GM23338 (cell line): ENCODE measurements around the gene SBK1. TPM values are rescaled to one million over a fixed set of nuclear protein-coding genes. Genes with fewer than 3 reads are reported as not detected.

Experiments
- ATAC-seq: fragments of 200-7000 bp; cut with Tn5 transposase; 3 replicates; pipeline ENCODE4 v1.9.1; 2020
- DNase-seq: peaks from one replicate; pipeline ENCODE4 v3.0.0-alpha.2; 2015; ENCODE audit warnings: low spot score
- H2AFZ ChIP-seq: fragments of 200-600 bp; sonication (generic); 2 replicates; pipeline ENCODE4 v1.8.0; 2016; ENCODE audit warnings: antibody characterized with exemption, mild to moderate bottlenecking, moderate library complexity
- H3F3A ChIP-seq: fragments of 200-600 bp; sonication (generic); replicated peaks from 2 replicates; pipeline ENCODE4 v1.8.0; 2017; ENCODE audit warnings: antibody characterized with exemption, mixed run types, low read depth
- H3K27ac ChIP-seq: fragments of 200-600 bp; sonication (generic); 2 replicates; pipeline ENCODE4 v1.6.1; 2016; ENCODE audit warnings: low read depth
- H3K27me3 ChIP-seq: fragments of 200-600 bp; sonication (generic); 2 replicates; pipeline ENCODE4 v1.8.0; 2016; ENCODE audit warnings: mild to moderate bottlenecking, mixed run types, moderate library complexity; ENCODE audit not compliant: insufficient read depth
- H3K36me3 ChIP-seq: fragments of 200-600 bp; sonication (generic); 2 replicates; pipeline ENCODE4 v1.8.0; 2016; ENCODE audit warnings: mild to moderate bottlenecking; ENCODE audit not compliant: insufficient read depth
- H3K4me1 ChIP-seq: fragments of 200-600 bp; sonication (generic); 2 replicates; pipeline ENCODE4 v1.8.0; 2016; ENCODE audit warnings: mild to moderate bottlenecking, moderate library complexity; ENCODE audit not compliant: insufficient read depth
- H3K4me2 ChIP-seq: fragments of 200-600 bp; sonication (generic); 2 replicates; pipeline ENCODE4 v1.7.1; 2017; ENCODE audit warnings: mixed run types
- H3K4me3 ChIP-seq: fragments of 200-600 bp; sonication (generic); 2 replicates; pipeline ENCODE4 v1.6.1; 2016; ENCODE audit warnings: mixed run types
- H3K79me2 ChIP-seq: fragments of 200-600 bp; sonication (generic); replicated peaks from 2 replicates; pipeline ENCODE4 v1.8.0; 2017; ENCODE audit warnings: mild to moderate bottlenecking; ENCODE audit not compliant: insufficient read depth
- H3K9me2 ChIP-seq: fragments of 200-600 bp; sonication (generic); 2 replicates; pipeline ENCODE4 v1.8.0; 2017; ENCODE audit not compliant: insufficient read depth
- H4K20me1 ChIP-seq: fragments of 200-600 bp; sonication (generic); replicated peaks from 2 replicates; pipeline ENCODE4 v1.8.0; 2017; ENCODE audit warnings: mild to moderate bottlenecking; ENCODE audit not compliant: insufficient read depth
- H3K27ac Mint-ChIP-seq: 2 replicates; pipeline ENCODE4 v1.8.0; 2020; ENCODE audit warnings: inconsistent platforms, mild to moderate bottlenecking, moderate library complexity, mixed read lengths
- H3K27me3 Mint-ChIP-seq: 3 replicates; pipeline ENCODE4 v1.8.0; 2022; ENCODE audit warnings: low read depth, mild to moderate bottlenecking, moderate library complexity, mixed read lengths, inconsistent platforms; ENCODE audit not compliant: insufficient read depth, poor library complexity
- H3K36me3 Mint-ChIP-seq: 3 replicates; pipeline ENCODE4 v1.8.0; 2021; ENCODE audit warnings: low read depth, mild to moderate bottlenecking, inconsistent platforms, moderate library complexity, mixed read lengths
- H3K4me1 Mint-ChIP-seq: 3 replicates; pipeline ENCODE4 v1.8.0; 2020; ENCODE audit warnings: mild to moderate bottlenecking, inconsistent platforms, mixed read lengths
- H3K4me3 Mint-ChIP-seq: 3 replicates; pipeline ENCODE4 v1.8.0; 2021; ENCODE audit warnings: moderate library complexity, mild to moderate bottlenecking, inconsistent platforms, mixed read lengths
- H3K9me3 Mint-ChIP-seq: 3 replicates; pipeline ENCODE4 v1.8.0; 2020; ENCODE audit warnings: moderate library complexity, mild to moderate bottlenecking, inconsistent platforms, mixed read lengths
- CREB1 ChIP-seq: fragments of 250-450 bp; sonication (Bioruptor Pico); IDR thresholded peaks from 2 replicates; pipeline ENCODE4 v1.5.0; 2020; ENCODE audit warnings: low read depth, mild to moderate bottlenecking, moderate library complexity
- CTCF ChIP-seq, 2 experiments: fragments of 200-600 bp in 1 of 2; sonication (generic) in 1 of 2; conservative IDR thresholded peaks; 2 replicates each; pipeline versions ENCODE4 v1.5.1 to v1.6.1; 2016 to 2017; ENCODE audit warnings: antibody characterized with exemption in 2 of 2, low read depth in 2 of 2, mild to moderate bottlenecking in 2 of 2, moderate library complexity in 1 of 2
- NANOG ChIP-seq: IDR thresholded peaks from 2 replicates; pipeline ENCODE4 v1.6.1; 2016; ENCODE audit warnings: antibody characterized with exemption, borderline replicate concordance
- ZNF114 ChIP-seq: fragments of 250-450 bp; sonication (Bioruptor Pico); IDR thresholded peaks from 2 replicates; pipeline ENCODE4 v1.5.0; 2020; ENCODE audit warnings: mild to moderate bottlenecking, moderate library complexity
- polyA plus RNA-seq: library from polyadenylated mRNA; unstranded; fragments of >200 nt; fragmentation: Nextera tagmentation; extraction: Ambion mirVana; gene quantifications from 2 replicates; pipeline ENCODE4 v1.2.1, GENCODE V29; 2016
- total RNA-seq: library from RNA; depleted of rRNA; stranded (reverse); fragments of >200 nt; shearing (Covaris generic); gene quantifications from 2 replicates; pipeline ENCODE4 v1.2.3, GENCODE V29; 2014
- TF ChIP-seq, protein P1 (sequence below): IDR thresholded peaks from one replicate; pipeline ENCODE4 v1.6.1; 2018; ENCODE audit warnings: antibody characterized with exemption; ENCODE audit not compliant: unreplicated experiment

SBK1 gene
- total and polyA plus RNA-seq, 2 experiments from 2014 or later: 23.9 to 68.1 TPM

DNA sequence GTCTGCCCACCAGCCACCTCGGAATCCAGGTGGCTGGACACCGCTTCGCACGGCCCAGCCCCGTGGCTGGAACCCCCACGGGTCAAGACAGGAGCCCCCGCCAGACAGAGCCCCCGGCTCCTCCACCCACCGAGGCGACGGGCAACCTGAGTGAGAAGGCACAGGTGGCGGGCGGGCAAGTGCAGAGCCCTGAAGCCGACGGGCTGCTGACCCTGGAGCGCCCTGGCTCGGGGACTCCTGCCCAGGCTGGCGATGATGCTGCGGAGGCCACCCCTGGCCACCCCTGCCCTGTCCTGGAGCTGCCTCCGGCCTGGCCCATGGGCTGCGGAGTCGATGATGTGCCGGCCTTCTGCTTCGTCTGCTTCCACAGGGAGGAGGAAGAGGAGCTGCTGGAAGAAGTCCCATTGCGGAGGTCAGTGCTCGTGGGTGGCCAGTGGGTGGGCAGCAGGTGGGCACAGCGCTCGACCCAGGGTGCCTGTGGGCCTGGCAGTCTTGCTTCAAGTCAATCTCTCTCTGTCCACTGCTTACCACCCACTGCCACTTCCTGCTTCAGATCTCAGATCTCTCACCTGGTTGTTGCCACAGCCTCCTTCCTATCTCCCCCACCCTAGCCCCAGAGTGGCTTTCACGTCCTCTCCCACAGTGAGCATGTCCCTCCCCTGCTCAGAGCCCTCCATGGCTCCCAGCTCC, 33.1 kb upstream of the SBK1 start:
- Histone ChIP-seq H3K4me1 (peaks cover 33% of the 10 kb centered on the region; the same call in 1 of the 2 replicates), H3K9me2 (no peaks in the 10 kb centered on the region), H3F3A (no peaks in the 10 kb centered on the region), H3K4me2 (peak overlapping the region; percentile 48; the same call in 1 of the 2 replicates), H3K27ac (no peak overlapping the region), H2AFZ (peak overlapping the region; percentile 47; the same call in 1 of the 2 replicates), H3K27me3 (no peaks in the 10 kb centered on the region), H3K4me3 (no peak overlapping the region), H3K36me3 (no peaks in the 10 kb centered on the region; the same call in 1 of the 2 replicates), H4K20me1 (no peaks in the 10 kb centered on the region), H3K79me2 (no peaks in the 10 kb centered on the region)
- Mint-ChIP-seq H3K4me3 (peak overlapping the region; percentile 53), H3K27me3 (peaks cover 15% of the 10 kb centered on the region), H3K36me3 (no peaks in the 10 kb centered on the region), H3K27ac (no peak overlapping the region), H3K4me1 (peaks cover 60% of the 10 kb centered on the region), H3K9me3 (no peaks in the 10 kb centered on the region; the same call in 2 of the 3 replicates)
- TF ChIP-seq, protein P1, sequence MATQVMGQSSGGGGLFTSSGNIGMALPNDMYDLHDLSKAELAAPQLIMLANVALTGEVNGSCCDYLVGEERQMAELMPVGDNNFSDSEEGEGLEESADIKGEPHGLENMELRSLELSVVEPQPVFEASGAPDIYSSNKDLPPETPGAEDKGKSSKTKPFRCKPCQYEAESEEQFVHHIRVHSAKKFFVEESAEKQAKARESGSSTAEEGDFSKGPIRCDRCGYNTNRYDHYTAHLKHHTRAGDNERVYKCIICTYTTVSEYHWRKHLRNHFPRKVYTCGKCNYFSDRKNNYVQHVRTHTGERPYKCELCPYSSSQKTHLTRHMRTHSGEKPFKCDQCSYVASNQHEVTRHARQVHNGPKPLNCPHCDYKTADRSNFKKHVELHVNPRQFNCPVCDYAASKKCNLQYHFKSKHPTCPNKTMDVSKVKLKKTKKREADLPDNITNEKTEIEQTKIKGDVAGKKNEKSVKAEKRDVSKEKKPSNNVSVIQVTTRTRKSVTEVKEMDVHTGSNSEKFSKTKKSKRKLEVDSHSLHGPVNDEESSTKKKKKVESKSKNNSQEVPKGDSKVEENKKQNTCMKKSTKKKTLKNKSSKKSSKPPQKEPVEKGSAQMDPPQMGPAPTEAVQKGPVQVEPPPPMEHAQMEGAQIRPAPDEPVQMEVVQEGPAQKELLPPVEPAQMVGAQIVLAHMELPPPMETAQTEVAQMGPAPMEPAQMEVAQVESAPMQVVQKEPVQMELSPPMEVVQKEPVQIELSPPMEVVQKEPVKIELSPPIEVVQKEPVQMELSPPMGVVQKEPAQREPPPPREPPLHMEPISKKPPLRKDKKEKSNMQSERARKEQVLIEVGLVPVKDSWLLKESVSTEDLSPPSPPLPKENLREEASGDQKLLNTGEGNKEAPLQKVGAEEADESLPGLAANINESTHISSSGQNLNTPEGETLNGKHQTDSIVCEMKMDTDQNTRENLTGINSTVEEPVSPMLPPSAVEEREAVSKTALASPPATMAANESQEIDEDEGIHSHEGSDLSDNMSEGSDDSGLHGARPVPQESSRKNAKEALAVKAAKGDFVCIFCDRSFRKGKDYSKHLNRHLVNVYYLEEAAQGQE: no peak
- no peak for TF ChIP-seq CREB1 (CRISPR knock-in tag)
- DNase-seq: no peak
- ATAC-seq: peak; percentile 6; the same call in 2 of the 3 replicates

DNA sequence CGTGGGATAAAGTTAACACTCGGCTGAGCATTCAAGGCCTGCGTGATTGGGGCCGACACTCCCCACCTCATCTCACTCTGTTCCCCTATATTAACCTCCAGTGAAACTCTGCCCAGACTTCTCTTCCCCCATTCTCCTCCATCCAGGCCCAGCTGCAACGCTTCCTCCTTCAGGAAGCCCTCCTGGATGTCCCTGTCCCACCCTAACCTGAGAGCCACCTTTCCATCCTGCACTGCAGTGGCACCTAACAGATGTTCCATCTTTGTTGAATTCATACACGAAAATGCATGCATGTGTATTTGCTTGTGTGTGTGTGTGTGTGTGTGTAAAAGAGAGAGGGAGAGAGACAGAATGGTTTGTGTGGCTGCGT, 32.6 kb upstream of the SBK1 start:
- peak overlapping the region; percentile 40; the same call in 1 of the 2 replicates for H3K27ac Mint-ChIP-seq
- H4K20me1 ChIP-seq: no peaks in the 10 kb centered on the region
- no peaks in the 10 kb centered on the region for H3K36me3 Mint-ChIP-seq
- no peak overlapping the region; the same call in 1 of the 2 replicates for H3K4me2 ChIP-seq
- no peaks in the 10 kb centered on the region for H3K27me3 ChIP-seq
- DNase-seq (no peak), ATAC-seq (no peak)
- H3K9me3 Mint-ChIP-seq: no peaks in the 10 kb centered on the region; the same call in 2 of the 3 replicates
- H3K4me3 Mint-ChIP-seq: peak overlapping the region; percentile 53
- no peak overlapping the region for H3K4me3 ChIP-seq
- peaks cover 11% of the 10 kb centered on the region for H3K27me3 Mint-ChIP-seq
- H3K79me2 ChIP-seq: no peaks in the 10 kb centered on the region
- no peak for TF ChIP-seq NANOG
- no peak for TF ChIP-seq ZNF114 (CRISPR knock-in tag)
- TF ChIP-seq CTCF (conservative IDR thresholded peaks at IDR 0.05; ENCODE audit: low read depth in 2 of 2): no peak
- no peak for TF ChIP-seq CREB1 (CRISPR knock-in tag)
- H3F3A ChIP-seq: no peaks in the 10 kb centered on the region
- H3K4me1 Mint-ChIP-seq: peaks cover 58% of the 10 kb centered on the region
- H3K36me3 ChIP-seq: no peaks in the 10 kb centered on the region
- no peak overlapping the region for H2AFZ ChIP-seq
- no peaks in the 10 kb centered on the region for H3K9me2 ChIP-seq
- H3K27ac ChIP-seq: no peak overlapping the region
- peaks cover 33% of the 10 kb centered on the region; the same call in 1 of the 2 replicates for H3K4me1 ChIP-seq
